HG03571 (cell line): ENCODE results near the gene GPN1.
"Not testable (repeated sequence)": the region's sequence is repeated elsewhere in the genome, so short reads cannot be mapped to it uniquely, and the experiment has no call there.

Experiments used
- ATAC-seq: cut with Tn5 transposase; IDR thresholded peaks from one replicate; pipeline ENCODE4 v1.9.1; 2021; ENCODE audit not compliant: unreplicated experiment

GPN1 gene

DNA sequence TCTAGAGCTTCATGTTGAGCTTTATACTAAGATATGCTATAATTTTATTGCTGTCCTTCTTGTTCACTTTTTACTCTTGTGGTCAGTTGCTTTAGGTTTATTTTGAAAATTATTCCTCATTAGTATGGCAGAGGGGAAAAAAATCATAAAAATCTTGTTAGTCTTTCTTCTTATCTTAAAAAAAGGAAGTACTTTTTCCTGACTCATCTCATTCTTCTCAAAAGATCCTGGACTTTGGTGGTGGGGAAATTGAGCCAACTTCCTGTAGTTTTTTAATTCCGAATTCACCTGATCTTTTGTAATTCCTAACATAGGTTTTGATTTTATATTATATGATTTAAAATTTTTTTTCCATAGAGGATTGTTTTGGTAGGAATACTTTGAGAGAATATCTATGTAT is 38.6 kb downstream of the GPN1 start:
- no peak for ATAC-seq

DNA sequence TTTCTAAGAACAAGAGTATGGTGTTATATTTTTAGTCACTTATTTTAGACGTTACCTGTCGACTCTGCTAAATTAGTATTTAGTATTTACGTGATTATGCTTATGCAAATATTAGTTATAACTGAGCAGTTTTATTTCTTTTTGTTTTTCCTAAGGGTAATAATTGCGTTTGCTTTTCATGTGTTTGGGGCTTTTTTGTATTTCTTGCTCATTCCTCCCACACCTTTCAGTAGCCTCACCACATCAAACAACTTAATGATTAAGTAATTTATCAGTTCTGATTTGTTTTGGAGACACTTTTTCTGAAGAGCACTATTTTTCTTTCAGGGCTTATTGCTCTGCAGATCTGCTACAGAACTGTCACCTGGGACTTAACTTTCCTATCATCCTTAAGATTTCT is 42.4 kb downstream of the GPN1 start:
- no peak for ATAC-seq

DNA sequence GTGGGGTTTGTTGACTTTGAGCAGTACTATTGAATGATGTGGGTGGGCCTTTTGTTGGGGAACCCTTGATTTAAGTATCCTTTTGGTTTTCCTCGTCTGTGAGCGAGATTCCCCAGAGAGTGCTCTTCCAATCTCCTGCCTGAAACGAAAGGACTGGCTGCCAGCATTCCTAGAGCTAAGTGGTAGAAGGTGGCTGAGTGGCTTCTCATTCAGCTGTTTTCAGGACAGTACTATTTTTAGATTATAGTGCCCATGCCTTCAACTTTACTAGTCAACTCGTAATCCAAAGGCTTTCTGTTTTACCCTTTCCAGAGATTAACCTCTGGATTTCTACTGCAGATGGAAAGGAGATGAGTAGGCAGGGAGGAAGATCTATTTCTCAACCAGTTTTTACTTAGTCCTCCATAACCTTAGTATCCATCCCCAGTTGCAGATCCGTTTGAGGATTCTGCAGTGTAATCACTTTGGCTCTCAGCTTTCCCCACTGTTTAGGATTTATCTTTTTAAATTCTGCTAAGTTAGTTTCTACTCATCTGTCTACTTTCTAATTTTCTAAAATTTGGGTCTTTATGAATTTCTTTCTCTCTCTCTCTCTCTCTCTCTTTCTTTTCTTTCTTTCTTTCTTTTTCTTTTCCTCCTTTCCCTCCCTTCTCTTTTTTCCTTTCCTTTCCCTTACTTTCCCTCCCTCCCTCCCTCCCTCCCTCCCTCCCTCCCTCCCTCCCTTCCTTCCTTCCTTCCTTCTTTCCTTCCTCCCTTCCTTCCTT is 44.1 kb downstream of the GPN1 start:
- ATAC-seq = no peak

DNA sequence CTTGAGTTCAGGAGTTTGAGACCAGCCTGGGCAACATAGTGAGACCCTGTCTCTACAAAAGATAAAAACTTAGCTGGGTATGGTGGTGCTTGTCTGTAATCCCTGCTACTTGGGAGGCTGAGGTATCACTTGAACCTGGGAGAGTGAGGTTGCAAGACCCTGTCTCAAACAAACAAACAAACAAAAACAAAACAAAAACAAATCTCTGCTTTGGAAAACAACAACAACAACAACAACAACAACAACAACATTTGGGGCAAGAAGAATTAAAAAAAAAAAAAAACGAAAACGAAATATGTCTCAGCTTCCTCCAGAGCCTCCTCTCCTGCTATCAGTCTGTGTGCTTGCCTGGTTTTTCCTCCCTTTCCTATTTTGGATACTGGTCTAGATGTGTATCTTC is 51.7 kb downstream of the GPN1 start:
- no peak for ATAC-seq

DNA sequence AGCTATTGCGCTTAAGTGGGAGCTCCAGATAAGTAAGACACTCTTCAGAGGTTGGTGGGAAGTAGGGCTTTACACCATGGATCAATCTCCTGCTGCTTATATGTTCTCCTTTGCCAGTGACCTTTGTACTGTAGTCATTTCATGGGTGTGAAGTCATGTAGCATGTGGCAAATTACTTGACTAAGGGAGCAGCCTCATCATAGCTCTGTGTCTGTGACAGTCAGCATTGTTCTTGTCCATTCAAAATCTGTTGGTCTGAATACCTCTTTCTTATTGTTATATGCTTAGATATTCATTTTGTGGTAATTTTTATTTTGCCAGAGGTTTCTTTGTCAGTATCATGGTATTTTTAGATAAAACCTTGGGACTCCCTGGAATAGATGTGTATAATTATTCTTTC is 53.0 kb downstream of the GPN1 start:
- no peak for ATAC-seq

DNA sequence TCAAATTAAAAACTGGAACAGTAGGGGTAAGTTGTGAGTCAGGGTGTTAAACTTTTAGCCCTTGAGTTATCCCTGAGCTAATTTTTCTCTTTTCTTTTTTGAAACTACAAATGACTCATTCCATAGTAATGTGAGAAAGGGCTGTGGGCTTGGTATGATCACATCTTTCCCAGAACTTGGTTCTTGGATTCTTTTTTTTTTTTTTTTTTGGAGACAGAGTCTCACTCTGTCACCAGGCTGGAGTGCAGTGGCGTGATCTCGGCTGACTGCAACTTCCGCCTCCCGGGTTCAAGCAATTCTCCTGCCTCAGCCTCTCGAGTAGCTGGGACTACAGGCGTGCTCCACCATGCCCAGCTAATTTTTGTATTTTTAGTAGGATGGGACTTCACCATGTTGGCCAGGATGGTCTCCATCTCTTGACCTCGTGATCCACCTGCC is 53.5 kb downstream of the GPN1 start:
- not testable (repeated sequence) for ATAC-seq

DNA sequence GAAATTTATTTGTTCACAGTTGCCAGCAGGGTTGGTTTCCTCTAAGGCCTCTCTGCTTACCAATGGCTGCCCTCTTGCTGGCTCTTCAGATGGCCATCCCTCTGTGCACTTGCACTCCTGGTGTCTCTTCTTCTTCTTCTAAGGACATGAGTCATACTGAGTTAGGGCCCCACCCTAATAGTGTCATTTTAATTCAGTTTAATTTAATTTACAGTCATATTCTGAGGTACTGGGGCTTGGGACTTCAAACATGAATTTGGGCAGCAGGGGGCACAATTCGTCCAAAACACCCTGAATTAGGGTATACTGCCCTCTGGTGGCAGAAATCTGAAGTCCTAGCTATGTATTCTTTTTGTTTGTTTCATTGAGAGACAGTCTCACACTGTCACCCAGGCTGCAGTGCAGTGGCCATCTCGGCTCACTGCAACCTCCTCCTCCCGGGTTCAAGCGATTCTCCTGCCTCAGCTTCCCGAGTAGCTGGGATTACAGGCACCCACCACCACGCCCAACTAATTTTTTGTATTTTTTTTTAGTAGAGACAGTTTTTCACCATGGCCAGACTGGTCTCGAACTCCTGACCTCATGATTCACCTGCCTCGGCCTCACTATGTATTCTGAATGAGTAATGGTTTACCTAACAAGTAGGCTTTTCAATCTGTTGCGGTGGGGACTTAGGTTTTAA is 54.7 kb downstream of the GPN1 start:
- peak; percentile 86 for ATAC-seq

DNA sequence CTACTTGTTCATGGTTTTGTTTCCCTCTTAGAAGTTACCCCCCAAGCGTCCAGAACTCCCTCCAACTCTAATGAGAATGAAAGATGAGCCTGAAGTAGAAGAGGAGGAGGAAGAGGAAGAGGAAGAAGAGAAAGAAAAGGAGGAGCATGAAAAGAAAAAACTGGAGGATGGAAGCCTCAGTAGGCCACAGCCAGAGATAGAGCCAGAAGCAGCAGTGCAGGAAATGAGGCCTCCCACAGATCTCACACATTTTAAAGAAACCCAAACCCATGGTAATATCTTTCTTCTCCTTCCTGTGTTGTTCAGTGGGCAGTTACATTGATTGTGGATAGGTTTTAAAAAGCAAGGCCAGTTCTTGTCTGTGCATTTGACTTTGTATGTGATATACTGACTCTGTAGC is 56.2 kb downstream of the GPN1 start:
- ATAC-seq = not testable (repeated sequence)

DNA sequence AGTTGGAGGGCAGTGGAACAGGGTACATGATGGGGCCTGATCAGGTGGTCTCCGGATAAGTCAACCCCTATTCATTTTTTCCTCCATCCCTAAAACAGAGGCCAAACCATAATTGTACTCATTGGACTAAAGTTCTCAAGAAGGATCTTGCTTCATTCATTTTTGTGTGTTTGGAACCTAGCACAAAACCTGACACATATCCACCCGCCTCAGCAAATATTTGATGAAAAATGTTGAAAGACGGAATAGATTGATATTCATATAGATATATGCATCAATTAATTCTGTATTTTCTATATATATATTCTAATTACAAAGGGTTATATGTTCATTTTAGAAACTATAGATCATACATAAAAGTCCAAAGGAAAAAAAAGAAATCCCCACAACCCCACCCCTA is 56.7 kb downstream of the GPN1 start:
- ATAC-seq = no peak

DNA sequence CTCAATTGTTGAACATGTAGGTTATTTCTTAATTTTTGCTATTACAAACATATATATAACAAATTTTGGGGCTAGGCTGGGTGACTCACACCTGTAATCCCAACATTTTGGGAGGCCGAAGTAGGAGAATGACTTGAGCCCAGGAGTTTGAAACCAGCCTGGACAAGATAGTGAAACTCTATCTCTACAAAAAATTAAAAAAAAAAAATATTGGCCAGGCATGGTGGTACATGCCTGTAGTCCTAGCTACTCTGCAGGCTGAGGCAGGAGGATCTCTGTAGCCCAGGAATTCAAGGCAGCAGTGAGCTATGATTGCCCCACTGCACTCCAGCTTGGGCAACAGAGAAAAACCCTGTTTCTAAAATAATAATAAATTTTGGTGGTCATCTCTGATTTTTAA is 58.4 kb downstream of the GPN1 start:
- ATAC-seq = no peak

DNA sequence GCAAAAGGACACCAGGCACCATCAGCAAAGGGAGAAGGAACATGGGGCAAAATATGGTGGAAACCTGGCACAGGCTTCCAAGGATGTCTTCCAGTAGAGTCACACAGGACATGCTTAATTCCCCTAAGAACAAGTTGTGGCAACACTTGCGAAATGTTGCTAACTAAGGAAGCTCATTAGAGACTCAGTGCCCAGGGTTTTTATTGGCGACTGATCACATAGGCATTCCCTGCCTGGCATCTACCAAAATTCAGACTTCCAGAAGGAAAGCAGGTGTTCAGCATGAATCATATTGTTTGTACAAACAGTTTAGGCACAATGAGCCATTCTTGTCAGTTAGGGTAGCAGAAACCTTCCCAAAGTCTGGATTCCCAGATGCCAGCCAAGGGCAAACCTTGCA is 60.6 kb downstream of the GPN1 start:
- no peak for ATAC-seq

DNA sequence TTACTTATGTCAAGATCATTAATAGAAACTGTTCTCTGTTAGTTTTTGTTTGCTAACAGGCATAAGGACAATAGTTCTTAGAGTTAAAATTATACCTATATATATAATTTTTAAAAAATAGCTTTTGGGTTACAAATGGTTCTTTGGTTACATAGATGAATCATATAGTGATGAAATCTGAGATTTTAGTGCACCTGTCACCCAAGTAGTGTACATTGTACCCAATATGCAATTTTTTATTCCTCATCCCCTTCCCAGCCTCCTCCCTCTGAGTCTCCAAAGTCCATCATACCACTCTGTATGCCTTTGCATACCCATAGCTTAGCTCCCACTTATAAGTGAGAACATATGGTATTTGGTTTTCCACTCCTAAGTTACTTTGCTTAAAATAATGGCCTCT is 61.2 kb downstream of the GPN1 start:
- no peak for ATAC-seq

DNA sequence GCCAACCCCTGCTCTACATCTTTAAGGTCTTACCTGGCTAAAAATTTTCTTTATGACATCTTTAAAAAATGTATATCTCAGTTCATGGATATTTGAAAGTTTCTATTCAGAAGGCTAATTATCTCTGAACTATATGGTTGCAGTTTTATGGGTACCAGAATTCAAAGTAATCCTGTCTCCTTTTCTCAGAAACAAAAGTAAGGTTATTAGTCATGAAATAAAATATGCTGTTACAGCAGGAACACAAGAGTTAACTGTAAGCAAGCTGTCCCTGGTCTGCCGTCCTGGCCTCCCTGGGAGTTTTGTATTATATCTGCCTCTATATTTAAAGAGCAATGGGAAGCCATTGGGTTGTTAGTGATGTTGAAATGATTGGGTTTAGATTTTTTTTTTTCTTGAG is 68.8 kb downstream of the GPN1 start:
- no peak for ATAC-seq
